GM19240 (cell line): ENCODE data around the gene HERC4.
"Not testable (repeated sequence)": the region's sequence is repeated elsewhere in the genome, so short reads cannot be mapped to it uniquely, and the experiment has no call there.

Source experiments
- DNase-seq: peaks from one replicate; pipeline ENCODE4 v3.0.0; 2011; ENCODE audit warnings: low spot score; ENCODE audit not compliant: insufficient read length

HERC4 gene

DNA sequence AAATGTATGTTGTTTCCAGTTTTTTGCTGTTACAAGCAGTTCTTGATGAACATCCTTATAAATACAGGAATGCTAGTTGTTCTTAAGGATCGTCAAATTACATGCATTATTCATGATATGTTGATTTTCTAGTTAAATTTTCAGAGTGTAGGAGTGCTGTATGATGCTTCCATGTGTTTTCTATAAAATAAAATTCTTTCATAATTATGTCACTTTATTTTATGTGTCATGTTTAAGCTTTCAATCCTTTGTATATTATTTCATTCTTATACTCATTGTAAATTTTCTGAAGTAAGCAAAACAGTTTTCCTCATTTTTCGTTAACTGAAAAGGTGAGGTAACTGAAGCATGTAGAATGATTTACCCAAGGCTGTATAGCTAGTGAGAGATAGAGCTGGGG lies 17.4 kb upstream of the HERC4 start:
- DNase-seq: no peak

DNA sequence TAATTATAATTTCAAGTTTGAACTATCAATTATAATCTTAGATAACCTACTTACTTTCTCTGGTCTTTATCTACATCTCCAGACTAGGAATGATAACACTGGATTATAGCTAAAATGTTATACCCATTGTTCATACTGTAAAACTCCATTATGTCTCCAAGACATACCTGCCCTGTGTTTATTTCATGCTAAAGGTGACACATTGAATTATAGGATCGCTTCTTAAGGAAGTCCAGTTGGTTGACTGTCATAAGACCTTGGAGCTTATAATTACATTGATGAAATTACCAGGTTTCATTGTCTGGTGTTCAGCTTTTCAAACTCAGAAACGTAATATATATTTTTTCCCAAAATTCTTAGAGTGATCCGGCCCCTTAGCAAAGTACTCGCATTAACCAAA lies 15.5 kb upstream of the HERC4 start:
- no peak for DNase-seq

DNA sequence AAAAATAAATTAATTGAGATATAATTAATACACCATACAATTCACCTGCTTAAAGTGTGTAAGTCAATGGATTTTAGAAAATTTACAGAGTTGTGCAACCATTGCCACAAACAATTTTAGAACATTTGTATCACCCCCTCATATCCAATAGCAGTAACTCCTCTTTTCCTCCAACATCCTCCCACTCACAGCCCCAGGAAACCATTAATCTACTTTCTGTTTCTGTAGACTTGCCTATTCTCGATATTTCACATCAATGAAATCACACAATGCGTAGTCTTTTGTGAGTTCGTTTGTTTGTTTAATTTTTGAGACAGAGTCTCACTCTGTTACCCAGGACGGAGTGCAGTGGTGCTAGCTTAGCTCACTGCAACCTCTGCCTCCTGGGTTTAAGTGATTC lies 13.7 kb upstream of the HERC4 start:
- DNase-seq: no peak

DNA sequence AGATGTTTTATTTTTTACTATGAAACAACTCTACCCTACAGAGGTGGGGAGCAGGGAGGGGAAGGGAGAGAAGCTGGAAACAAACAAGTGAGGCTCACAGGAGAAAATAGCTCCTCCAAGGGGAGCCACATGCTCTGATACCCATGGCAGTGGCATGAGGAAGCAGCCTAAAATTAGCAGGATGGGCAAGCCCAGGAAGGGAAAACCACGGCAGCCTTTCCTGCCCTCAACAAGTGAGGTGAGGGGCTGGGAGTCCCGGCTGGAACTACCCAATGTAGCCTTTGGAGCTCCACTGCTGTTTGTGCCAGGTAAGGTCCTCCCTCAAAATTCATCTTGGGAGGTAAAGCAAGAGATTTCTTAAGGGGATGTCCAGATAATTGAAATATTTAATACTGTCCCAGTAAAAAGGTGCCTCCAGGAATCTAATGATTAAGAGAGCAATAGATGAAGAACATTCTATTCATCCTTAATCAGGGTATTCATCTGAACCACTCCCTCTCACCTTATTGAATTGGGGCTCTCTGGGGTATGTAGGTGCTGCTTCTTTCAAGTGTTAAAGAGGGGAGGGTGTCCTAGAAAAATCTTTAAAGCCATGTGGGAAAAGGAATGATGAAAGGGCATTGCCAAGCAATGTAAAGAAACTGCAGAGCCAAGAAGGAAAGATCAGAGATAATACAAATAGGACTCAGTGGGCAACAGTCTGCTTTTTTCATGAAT lies 12.8 kb upstream of the HERC4 start:
- DNase-seq: no peak

DNA sequence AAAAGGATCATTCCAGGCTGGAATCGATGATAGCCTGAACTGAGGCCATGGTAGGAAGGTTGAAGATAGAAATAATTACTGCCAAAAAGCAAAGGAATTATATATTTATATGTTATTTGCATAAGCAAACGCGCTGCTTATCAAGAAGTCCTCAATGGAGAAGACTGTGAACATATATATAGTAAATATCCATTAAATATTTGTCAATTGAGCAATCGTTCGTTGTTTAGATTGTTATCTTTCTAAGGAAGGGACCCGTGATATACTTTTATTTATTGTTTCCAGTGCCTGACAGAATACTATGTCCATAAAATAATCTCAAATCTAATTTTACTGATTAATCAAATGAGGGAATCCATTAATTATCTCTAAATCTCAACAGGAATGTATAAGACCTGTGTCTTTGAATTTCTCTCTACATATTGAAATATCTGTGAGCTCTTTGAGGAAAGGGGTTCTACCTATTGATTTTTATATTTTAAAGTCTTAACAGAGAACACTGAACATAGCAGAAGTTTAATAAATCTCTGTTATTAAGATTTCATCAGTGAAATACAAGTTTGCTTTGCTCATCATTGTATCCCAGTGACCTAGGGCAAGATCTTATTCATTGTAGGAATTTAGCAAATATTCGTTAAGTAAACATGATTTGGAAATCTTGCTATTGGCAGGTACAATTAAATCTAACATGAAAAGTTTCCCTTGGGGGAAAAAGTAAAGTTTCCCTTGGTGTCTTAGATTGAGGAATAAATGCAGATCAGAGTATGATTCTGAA lies 12.0 kb upstream of the HERC4 start:
- DNase-seq: no peak

DNA sequence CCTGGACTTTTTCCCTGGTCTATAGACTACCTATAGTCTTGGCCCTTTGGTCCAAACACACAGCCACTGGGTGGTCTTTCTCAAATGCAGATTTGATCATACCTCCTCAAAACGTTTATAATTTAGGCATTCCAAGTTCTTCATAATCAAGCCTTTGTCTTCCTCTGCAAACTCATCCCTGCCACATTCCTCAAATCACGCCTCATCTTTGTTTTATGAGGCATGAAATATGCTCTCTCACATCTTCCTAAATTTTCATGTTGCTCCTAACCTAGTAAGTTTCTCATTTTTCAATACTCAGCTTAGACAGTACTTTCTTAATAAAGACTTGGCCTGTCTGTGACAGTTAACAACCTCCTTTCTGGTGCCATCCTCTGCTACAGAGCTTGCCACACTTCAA lies 10.9 kb upstream of the HERC4 start:
- no peak for DNase-seq

DNA sequence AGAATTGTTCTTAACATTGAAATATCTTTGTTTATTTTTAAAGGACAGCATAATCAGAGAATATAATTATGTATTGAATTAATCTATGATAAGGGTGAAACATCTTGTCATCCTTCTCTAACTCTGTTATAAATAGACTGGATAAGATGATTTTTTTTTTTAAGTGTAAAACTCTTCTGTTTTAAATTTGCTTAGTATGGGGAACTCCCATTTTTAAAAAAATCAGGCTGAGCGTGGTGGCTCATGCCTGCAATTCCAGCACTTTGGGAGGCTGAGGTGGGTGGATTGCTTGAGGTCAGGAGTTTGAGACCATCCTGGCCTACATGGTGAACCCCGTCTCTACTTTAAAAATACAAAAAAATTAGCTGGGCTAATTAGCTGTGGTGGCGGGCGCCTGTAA lies 9.4 kb upstream of the HERC4 start:
- DNase-seq: no peak

DNA sequence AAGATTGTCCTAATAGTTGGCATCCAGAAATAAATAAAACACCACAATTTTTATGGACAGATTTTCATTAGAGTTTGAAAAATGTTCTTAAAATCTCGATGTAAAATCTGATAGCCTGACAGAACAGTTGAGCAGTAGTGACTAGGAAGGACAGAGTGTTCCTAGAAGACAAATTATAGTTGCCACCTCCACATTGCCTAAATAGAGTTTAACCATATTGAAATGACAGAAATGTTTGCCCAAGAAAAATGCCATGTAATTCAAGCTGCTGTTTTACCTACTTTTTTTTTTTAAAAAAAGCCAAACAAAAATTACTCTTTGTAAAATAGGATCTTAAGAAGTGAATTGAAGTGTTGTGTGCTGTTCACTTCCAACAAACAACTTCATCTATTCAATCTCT lies 8.9 kb upstream of the HERC4 start:
- DNase-seq: no peak

DNA sequence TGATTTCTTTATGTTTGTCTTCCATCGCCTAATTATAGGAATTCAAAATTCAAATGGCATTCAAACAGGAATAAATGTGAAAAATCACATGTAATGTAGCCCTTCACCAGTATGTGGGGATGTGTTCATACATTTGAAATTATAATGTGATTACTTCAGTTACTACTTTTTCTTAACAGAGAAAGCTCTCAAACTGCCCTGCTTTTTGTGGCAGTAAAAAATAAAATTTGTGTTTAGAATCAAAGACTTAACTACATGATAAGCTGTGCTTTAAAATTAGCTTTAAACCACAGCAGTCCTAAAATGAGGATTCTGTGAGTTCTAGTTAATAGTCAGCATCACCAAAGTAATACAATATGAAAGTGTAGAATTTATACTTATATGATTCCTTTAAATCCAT lies 7.8 kb upstream of the HERC4 start:
- no peak for DNase-seq

DNA sequence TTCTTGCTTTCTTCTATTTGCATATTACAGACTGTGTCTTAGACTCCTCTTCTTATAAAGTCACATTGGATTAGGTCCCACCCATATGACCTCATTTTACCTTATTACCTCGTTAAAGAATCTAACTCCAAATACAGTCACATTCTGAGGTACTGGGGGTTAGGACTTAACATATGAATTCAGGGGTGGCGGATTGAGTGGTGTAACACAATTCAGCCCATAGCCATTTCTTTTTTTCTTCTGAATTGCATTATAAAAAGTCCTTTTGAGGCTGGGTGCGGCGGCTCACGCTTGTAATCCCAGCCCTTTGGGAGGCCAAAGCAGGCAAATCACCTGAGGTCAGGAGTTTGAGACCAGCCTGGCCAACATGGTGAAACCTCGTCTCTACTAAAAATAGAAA lies 6.8 kb upstream of the HERC4 start:
- DNase-seq: no peak

DNA sequence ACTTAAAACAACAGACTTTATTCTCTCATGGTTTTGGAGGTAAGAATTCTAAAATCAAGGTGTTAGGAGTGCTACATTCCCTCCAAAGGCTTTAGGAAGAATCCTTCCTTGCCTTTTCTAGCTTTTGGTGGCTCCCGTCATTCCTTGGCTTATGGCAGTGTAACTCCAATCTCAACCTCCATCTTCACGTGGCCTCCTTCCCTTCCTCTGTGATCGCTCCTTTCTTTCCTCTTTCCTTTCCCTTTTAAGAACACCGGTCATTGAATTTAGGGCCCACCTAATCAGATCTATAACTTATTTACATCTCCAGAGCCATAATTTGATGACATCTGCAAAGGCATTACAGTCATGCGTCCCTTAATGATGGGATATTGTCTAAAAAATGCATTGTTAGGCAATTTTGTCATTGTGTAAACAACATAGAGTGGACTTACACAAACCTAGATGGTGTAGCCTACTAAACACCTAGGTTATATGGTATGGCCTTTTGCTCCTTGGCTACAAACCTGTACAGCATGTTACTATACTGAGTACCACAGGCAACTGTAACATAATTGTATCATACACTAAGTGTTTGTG lies 5.9 kb upstream of the HERC4 start:
- DNase-seq: no peak

DNA sequence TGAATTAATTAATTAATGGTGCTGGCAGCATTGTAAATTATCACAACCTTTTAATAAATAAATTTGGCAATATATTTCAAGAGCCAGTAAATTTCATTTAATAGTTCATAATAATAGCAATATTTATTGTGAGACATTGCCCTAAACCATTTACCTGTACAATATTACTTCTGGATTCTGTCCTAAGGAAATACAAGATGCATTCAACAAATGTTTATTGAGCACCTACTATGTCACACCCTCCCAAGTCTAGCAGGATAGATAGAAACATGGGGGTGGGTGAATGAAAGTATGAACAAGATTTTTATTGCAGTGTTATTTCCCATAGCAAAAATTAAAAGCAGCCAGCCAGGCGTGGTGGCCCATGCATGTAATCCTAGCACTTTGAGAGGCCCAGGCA lies 4.4 kb upstream of the HERC4 start:
- DNase-seq: no peak

DNA sequence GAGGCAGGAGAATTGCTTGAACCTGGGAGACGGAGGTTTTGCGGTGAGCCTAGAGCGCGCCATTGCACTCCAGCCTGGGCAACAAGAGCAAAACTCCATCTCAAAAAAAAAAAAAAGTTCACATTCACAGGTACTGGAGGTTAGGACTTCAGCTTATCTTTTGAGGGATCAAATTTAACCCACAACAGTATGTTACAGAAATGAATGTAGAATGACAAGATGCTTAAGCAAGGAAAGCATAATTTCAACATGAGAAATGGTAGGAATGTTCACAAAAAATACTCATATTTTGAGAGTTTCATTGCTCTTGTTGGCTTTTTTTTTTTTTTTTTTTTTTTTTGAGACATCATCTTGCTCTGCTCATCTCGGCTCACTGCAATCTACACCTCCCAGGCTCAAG lies 1.9 kb upstream of the HERC4 start:
- DNase-seq: no peak

DNA sequence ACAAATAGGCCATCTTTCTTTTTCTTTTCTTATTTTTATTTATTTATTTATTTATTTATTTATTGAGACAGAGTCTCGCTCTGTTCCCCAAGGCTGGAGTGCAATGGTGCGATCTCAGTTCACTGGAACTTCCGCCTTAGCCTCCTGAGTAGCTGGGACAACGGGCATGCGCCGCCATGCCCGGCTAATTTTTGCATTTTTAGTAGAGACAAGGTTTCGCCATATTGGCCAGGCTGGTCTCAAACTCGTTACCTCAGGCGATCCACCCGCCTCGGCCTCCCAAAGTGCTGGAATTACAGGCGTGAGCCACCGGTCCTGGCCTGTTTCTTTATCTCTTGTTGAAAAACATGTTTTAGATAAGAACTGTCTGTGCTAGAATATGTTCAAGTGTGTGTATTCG lies 998 bp upstream of the HERC4 start:
- not testable (repeated sequence) for DNase-seq

DNA sequence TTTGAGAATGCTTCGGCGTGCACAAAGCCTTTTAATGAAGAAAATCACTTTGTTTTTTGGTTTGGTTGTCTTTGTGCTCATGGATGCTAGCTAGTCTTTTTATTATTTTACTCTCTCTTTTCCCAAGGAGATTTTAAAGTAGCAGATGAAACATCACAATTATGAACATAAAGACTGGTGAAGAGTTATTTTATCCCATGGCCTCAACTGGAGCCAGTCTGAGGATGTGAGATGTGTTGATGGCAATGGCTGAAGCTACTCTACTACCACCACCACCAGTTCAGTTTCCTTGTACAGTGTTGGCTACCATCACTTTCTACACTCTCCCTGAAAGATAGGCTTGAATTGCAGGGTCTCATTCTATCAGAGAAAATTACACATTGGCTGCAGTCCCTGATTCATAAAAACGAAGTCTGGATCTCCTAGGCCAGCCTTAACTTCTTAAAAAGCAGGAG lies 494 bp upstream of the HERC4 start:
- no peak for DNase-seq

DNA sequence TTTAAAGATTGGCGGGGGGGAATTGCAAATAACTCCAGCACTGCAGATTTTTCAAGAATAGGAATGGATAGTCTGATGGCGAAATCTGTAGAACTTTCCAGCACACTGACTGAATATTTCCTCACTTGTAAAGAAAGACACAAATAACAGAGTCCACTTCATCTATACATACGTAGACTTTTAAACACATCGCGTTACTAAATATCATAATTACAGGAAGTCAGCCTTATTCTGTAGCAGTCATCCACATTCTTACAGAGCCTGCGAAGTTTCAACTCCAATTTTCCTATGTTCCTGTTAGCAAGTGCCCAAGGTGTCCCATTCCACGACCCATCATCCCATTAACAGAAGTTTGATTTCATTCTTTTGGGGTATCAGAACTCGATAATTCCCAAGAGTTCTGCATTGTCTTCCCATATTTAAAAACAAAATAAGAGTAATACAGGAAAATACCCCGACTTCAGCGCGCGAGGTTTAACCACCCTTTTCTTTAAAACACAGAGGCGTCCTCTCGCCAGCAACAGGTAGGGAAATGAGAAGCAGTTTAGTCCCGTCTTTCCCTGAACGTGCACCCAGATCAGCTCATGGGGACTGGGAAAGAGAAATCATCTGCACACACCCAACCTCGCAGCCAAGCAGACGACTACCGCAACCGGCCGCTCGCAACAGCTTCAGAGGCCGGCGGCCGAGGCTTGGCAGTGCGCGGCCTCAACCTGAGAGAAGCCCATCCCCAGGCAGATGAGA lies 880 bp downstream of the HERC4 start:
- no peak for DNase-seq

DNA sequence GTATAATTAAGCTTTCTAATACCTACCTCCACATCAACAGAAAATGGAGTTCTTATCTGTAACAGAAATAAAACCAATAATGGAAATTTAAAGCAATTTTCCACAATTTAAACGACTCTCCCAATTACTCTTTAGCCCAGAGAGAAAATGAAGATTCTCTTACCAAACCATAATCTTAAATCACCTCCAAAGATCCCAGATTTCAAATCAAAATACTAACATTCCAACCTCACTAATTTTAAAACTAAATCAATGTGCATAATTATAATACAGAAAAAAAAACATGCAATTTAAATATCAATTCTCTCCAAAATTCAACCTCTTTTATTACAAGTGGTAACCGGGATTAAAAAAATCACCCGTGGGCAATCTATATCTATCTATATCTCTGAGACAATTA lies 1.5 kb downstream of the HERC4 start:
- DNase-seq: no peak

DNA sequence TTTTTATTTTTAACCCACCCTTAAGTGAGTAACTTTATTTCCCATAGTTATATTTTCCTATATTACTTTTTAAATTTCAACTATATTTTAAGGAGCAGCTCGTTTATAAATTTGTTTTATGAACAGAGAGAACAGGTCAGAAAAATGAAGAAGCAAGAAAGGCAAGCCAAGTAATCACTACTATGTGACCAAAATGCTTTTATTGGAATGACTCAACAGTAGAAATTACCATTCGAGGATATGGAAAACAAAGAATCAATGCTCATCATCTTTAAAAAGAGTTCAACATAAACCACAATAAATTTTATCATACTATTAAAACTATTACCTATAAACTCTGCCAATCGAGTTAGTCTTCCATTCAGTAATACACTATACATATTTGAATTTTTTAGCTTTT lies 7.6 kb downstream of the HERC4 start:
- DNase-seq: no peak

DNA sequence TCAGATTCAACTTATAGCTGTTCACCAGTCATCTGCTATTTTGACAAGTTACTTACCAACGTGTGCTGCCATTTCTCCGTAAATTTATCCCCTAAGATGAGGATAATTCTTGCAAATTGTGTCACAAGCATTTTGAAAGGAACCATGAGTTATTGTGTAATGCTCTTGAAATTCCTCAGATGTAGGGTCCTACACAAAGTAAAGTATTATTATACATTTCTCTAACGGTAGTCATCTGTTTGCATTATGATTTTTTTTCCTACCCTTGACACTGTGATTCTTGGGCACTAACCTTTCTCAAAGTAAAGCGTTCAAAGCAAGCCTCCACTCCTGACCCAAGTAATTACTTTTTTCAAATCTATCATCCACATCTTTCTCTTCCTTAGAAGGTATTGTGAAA lies 8.1 kb downstream of the HERC4 start:
- no peak for DNase-seq

DNA sequence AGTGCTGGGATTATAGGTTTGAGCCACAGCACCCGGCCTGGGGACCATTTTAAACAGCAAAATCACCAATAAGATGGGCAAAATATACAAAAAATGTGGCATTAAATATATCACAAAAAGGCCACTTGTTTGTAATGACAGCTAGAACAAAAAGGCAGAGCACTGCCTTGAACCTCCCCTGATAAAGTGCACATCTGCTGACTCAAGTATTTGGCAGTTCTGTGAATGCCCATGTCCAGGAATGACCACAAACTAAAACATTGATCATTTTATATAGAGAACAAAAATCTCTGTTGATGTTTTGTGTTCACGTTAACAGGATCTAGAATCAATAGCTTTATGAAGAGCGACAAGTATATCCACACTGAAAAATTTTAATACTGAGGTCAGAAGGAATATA lies 21.5 kb downstream of the HERC4 start:
- DNase-seq: no peak

DNA sequence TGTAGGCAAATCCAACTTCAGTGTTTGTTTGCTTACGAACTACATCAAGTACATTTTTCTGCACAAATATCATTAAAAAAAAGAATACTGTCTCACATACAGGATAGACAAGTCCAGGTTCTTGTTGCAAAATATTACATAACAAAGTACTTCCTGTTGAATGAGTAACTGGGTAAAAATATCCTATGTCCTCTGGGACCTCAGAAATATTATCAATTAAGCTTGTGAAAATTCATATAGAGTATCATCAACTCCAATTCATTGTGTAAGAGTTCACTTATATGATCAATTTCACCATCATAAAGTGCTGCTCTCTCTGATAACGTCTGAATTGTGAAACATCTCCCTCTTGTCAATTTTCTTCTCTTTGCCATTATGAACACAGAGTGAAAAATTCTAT lies 22.6 kb downstream of the HERC4 start:
- no peak for DNase-seq
